NCI-H2081 (cell line): ENCODE data around the gene DGKA.
"Not testable (repeated sequence)": the region's sequence is repeated elsewhere in the genome, so short reads cannot be mapped to it uniquely, and the experiment has no call there.

Experiments used
- DNase-seq, 2 experiments: peaks; one replicate each; lab custom pipeline; 2025; lab: John Stamatoyannopoulos, UW

DGKA gene

GRCh38 chr12:55930771-55931316, at the start of gene DGKA:
TSS of gene DGKA (plus strand) at chr12:55931162. CDS start at chr12:55936504, 5,342 bp downstream.
- DNase-seq = peak; percentile 37 to 76

- no peak for DNase-seq
These were observed 45.8 kb upstream of the DGKA start for GRCh38 chr12:55885113-55885512.

DNA sequence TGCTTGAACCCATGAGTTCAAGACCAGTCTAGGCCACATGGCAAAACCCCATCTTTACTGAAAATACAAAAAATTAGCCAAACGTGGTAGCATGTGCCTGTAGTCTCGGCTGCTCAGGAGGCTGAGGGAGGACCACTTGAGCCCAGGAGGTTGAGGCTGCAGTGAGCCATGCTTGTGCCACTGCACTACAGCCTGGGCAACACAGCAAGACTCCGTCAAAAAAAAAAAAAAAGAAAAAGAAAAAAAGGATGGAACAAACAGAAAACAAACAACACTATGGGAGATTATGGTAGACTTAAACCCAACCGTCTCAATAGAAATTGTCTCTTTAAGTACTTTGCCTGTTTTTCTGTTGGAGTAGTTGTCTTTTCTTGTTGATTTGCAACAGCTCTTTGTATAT, 39.7 kb upstream of the DGKA start:
- no peak for DNase-seq

DNA sequence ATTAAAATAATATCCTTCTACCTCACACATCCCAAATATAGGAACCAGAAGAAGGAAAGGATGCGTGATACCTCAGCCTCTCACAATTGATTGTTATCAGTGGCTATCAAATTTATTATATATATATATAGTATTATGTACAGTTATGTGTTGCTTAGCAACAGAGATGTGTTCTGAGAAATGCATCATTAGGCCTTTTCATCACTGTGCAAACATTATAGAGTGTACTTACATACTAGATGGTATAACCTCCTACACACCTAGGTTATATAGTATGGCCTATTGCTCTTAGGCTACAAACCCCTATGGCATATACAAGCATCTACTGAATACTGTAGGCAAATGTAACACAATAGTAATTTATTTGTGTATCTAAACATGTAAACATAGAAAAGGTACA, 37.2 kb upstream of the DGKA start:
- no peak for DNase-seq

DNA sequence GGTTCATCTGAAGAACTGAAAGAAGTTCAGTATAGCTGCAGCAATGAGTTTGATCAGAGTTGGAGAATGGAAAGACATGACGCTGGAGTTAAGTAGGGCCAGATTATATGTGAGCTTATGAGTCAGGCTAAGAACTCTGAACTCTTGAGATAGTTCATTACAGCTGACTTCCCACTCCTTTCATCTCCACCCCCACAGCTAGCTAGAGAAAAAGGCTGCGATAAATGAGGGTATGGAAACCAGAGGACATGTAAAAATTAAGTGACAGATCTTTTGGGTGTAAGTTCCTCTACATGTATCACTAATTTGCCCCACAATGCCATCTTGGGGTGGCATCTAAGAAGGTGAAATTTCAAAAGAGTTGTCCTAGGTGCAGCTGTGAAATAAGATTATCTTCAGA, 31.9 kb upstream of the DGKA start:
- DNase-seq = no peak

GRCh38 chr12:55901881-55902490, 29.0 kb upstream of the DGKA start:
- no peak for DNase-seq

- DNase-seq = no peak
These were observed 24.9 kb upstream of the DGKA start for GRCh38 chr12:55906056-55906455.

DNA sequence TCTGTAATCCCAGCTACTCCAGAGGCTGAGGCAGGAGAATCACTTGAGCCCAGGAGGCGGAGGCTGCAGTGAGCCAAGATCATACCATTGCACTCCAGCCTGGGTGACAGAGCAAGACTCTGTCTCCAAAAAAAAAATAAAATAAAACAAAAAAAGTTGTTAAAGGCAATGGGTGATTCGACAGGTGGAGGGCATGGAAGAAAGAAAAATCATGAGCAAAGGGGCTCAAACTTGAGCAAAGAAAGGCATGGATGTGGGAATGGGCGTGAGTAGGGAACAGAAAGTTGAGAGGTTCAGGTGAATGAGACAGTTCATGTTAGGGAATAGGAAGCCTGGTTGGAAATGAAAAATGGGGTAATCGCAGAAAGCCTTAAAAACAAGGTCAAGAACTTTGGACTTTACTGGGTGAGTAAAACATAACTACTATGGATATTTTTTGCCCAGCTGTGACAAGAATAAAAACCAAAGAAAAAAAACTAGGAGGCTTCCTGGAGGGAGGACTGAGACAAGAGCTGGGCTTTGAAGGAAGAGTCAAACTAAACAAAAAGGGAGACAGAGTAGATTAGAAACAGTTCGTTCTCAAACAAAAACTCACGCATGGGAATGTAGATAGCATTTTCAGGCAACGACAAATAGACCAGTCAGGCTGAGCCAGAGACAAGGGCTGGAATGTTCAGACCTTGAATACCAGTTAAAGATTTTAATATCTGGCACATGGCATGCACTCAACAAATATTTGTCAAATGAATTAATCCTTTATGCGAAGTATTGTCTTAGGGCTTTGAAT, 22.0 kb upstream of the DGKA start:
- no peak for DNase-seq

GRCh38 chr12:55909513-55909884, 21.5 kb upstream of the DGKA start:
- no peak for DNase-seq

DNA sequence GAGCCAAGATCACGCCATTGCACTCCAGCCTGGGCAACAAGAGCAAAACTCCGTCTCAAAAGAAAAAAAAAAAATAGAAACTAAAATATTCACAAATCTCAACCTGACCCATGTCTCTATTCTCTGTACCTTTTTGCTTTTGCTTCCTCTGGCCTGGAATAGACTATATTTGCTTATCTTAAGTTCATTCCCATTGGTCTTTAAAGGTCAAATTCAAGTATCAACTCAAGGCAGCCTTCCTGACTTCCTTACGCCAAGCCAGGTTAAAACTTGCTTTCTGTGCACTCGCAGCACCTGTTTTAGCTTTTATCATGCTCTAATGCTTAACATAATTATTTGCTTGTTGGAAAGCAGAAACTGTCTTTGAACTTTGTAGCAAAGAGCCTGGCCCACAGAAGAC, 18.1 kb upstream of the DGKA start:
- DNase-seq = no peak

DNA sequence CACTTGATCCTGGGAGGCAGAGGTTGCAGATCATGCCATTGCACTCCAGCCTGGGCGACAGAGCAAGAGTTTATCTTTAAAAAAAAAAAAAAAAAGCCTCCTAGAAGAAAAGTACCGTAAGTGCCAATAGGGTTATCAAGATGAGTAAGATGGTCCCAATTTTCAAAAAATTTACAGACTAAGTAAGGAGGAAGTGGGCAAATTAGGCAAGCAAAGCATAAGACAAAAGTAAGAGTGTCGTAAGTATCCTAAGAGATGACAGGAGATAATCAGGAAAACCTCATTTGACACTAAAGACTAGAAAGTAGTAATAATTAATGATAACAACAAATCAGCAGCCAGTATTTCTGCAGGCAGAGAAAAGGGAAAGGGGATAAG, 15.5 kb upstream of the DGKA start:
- DNase-seq = no peak

GRCh38 chr12:55919032-55919431, 11.9 kb upstream of the DGKA start:
- DNase-seq = not testable (repeated sequence)

GRCh38 chr12:55922126-55922525, 8.8 kb upstream of the DGKA start:
- no peak for DNase-seq

- not testable (repeated sequence) for DNase-seq
These were observed 7.3 kb upstream of the DGKA start for GRCh38 chr12:55923648-55924047.

GRCh38 chr12:55925371-55925770, 5.6 kb upstream of the DGKA start:
- no peak for DNase-seq

GRCh38 chr12:55925870-55926737, 4.9 kb upstream of the DGKA start:
- DNase-seq = no peak

GRCh38 chr12:55926738-55927587, 4.0 kb upstream of the DGKA start:
- peak; percentile 89 to 94 for DNase-seq

GRCh38 chr12:55927588-55928502, 3.1 kb upstream of the DGKA start, which contains the start of gene PYM1:
TSS of gene PYM1 (minus strand) at chr12:55927894. CDS start at chr12:55927761, 133 bp downstream.
- DNase-seq = peak; percentile 58 to 86

DNA sequence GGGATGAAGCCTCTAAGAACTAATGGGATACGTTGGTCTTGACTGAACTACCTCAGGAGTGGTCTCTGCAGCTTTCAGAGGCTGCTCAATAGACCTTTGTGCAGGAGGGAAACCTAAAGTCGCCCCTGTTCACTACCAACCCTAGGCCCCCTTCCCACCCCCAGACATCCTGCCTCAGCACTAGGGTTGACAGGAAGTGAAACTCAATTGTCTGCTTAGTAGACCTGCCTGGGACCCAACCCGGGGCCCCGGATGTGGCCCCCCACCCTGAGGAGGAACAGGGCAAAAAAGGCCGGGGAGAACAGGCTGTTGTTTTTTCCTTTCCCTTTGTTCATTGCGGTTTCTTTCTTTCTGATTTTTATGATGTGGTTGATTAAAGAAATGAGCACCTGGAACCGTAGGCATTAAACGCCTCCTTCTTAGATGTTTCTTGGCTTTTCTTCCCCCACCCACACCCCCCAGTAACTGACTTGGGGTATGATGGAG, 1.6 kb upstream of the DGKA start:
- DNase-seq = no peak

DNA sequence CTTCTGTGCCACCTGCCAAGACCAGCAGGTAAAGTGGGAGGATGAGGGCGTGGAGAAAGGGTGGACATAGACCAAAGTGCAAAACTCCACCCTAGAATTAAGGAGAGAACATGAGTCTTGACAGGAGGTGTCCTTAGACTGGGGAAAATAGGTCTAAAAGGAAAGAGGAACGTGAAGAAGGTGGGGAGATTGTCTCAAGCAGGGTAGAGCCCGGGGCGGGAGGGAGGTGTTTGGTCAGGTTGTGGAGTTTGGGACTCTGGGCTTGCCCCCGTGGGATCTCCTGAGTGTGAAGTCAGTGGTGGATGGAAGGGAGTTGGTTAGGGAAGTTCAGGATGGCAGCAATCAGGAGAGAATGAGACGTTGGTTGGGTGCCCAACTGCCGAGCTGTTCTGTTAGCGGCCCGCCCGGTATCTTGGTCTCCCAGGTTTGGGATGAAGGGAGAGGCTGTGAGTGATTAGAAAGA, 386 bp downstream of the DGKA start:
- DNase-seq = no peak
